ENCODE measurements around the gene SH3BP4. TPM values are rescaled to one million over a fixed set of nuclear protein-coding genes. Genes with fewer than 3 reads are reported as not detected.

SH3BP4 gene
- total and polyA plus RNA-seq, 10 of the 15 experiments (the other 5 are each of a cell fraction or from before 2014, with no cell fraction given): 0.03 to 0.36 TPM; not detected in 8

DNA sequence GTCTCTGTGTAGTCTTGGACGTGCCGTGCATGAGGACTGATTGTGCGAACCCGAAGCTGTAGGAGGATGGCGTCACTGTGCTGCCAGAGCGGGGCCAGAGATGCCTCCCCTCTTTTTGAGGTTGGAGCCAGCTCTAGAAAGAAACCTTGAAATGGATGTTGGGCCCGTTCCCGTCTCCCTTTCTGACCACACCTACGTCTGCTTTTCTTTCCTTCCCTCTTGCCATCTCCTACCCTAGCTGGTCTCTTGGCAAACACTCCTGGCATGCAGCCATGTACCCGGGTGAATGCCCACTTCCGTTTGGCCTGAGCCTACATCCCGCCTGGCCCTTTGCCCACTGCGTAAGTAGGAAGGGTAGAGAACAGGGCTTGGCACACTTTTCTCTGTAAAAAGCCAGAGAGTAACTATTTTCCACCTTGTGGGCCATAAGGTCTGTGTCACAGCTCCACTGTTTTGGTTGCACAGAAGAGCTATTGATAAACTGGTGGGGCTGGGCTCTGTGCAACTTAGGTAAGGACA, 37.4 kb downstream of the SH3BP4 start:
- ATAC-seq: no peak
- no peak for FAIRE-seq
- no TSS peak for BruUV-seq (replicated peaks)

DNA sequence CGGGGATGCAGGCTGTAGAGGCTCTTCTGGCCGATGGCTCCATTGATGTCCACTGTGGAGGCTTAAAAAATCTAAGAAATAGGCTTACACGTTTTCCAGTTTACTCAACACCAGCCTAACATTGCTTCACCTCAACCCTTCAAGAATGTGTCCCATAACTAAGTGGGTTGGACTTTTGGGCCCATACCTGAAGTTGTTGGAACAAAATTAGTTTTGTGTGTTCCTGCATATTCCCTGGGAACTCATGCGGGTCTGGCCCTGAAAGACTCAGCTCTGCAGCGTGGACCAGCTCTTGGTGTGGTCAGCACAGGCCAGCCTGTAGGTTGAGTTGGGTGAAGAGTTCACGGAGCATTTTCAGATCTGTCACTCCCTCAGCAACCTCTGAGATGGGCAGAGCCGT, 38.5 kb downstream of the SH3BP4 start:
- in situ Hi-C loops (cut with MboI): no loop called here
- ChIA-PET POLR2A (no interaction called here), CTCF (no interaction called here), RAD21 (ENCODE audit: unreplicated experiment) (no interaction called here), SMC1A (ENCODE audit: uncharacterized antibody, unreplicated experiment) (no interaction called here)
- no peak for TF ChIP-seq TCF12 (IDR thresholded peaks at IDR 0.05; ENCODE audit: low read depth, low read length)
- TF ChIP-seq GABPA (IDR thresholded peaks at IDR 0.05; ENCODE audit: low read depth): no peak
- no peak for TF ChIP-seq CBX5 (IDR thresholded peaks at IDR 0.05; ENCODE audit: low read depth)
- no peak for TF ChIP-seq MYB (IDR thresholded peaks at IDR 0.05; ENCODE audit: borderline replicate concordance, low read depth, low read length)
- TF ChIP-seq RFX5 (IDR thresholded peaks at IDR 0.05; ENCODE audit: low read depth, low read length): no peak
- TF ChIP-seq EZH2 (IDR thresholded peaks at IDR 0.05; ENCODE audit: borderline replicate concordance, control insufficient read depth, low read depth, low read length): no peak
- TF ChIP-seq, protein P1, sequence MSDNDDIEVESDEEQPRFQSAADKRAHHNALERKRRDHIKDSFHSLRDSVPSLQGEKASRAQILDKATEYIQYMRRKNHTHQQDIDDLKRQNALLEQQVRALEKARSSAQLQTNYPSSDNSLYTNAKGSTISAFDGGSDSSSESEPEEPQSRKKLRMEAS (IDR thresholded peaks at IDR 0.05; ENCODE audit: low read depth, low read length): no peak
- no peak for TF ChIP-seq MEF2B (IDR thresholded peaks at IDR 0.05; ENCODE audit: partially characterized antibody, poor library complexity, severe bottlenecking)
- TF ChIP-seq, protein P2, sequence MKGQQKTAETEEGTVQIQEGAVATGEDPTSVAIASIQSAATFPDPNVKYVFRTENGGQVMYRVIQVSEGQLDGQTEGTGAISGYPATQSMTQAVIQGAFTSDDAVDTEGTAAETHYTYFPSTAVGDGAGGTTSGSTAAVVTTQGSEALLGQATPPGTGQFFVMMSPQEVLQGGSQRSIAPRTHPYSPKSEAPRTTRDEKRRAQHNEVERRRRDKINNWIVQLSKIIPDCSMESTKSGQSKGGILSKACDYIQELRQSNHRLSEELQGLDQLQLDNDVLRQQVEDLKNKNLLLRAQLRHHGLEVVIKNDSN (IDR thresholded peaks at IDR 0.05; ENCODE audit: borderline replicate concordance, extremely low read length, insufficient read depth, low read depth, low read length): no peak
- no peak for TF ChIP-seq PML (IDR thresholded peaks at IDR 0.05; ENCODE audit: low read length)
- TF ChIP-seq MEF2A (IDR thresholded peaks at IDR 0.05; ENCODE audit: insufficient read depth, low read depth, low read length): no peak
- no peak for TF ChIP-seq ZZZ3 (IDR thresholded peaks at IDR 0.05; ENCODE audit: control insufficient read depth, insufficient read length, low read depth)
- Histone ChIP-seq H2AFZ (ENCODE audit: control insufficient read depth, low read depth, low read length) (no peak overlapping the region), H3K27ac (ENCODE audit: control insufficient read depth, insufficient read depth) (no peak overlapping the region), H3K9me3 (replicated peaks; ENCODE audit: control insufficient read depth, insufficient read depth, low read length) (no peaks in the 10 kb centered on the region; the same call in 2 of the 3 replicates), H3K27me3 (replicated peaks in 1 of 2; ENCODE audit: control insufficient read depth in 2 of 2, insufficient read depth in 2 of 2, low read length in 1 of 2) (no peaks in the 10 kb centered on the region), H3K79me2 (ENCODE audit: control insufficient read depth, insufficient read depth, low read length) (no peaks in the 10 kb centered on the region), H4K20me1 (ENCODE audit: control insufficient read depth, insufficient read depth) (no peaks in the 10 kb centered on the region), H3K4me1 (ENCODE audit: control insufficient read depth, insufficient read depth, low read length) (no peaks in the 10 kb centered on the region), H3K4me2 (ENCODE audit: control insufficient read depth, insufficient read depth) (no peak overlapping the region), H3K36me3 (ENCODE audit: control insufficient read depth in 2 of 2, insufficient read depth in 2 of 2, low read length in 1 of 2) (no peaks in the 10 kb centered on the region), H3K4me3 (no peak overlapping the region), H3K9ac (ENCODE audit: control insufficient read depth, insufficient read depth, low read length) (no peak overlapping the region)
- no TSS peak for BruUV-seq (replicated peaks)
- 13% methylated on average over 7 of the region's 7 CpGs for WGBS (ENCODE audit: insufficient coverage, insufficient replicate concordance, low lambda C conversion rate, missing lambda C conversion rate)
- intact Hi-C loops (cut with micrococcal nuclease; ENCODE audit: unreplicated experiment): no loop called here
- DNase-seq (ENCODE audit: low read depth, low spot score) (no peak), FAIRE-seq (no peak), ATAC-seq (no peak)

More for the DNA sequence above, 37.4 kb downstream of the SH3BP4 start:
- Histone ChIP-seq H3K36me3 (ENCODE audit: control insufficient read depth in 2 of 2, insufficient read depth in 2 of 2, low read length in 1 of 2) (no peaks in the 10 kb centered on the region), H3K4me2 (ENCODE audit: control insufficient read depth, insufficient read depth) (no peak overlapping the region), H3K27me3 (replicated peaks in 1 of 2; ENCODE audit: control insufficient read depth in 2 of 2, insufficient read depth in 2 of 2, low read length in 1 of 2) (no peaks in the 10 kb centered on the region), H3K4me3 (no peak overlapping the region), H3K9ac (ENCODE audit: control insufficient read depth, insufficient read depth, low read length) (no peak overlapping the region), H3K27ac (ENCODE audit: control insufficient read depth, insufficient read depth) (no peak overlapping the region), H4K20me1 (ENCODE audit: control insufficient read depth, insufficient read depth) (no peaks in the 10 kb centered on the region), H3K79me2 (ENCODE audit: control insufficient read depth, insufficient read depth, low read length) (no peaks in the 10 kb centered on the region), H2AFZ (ENCODE audit: control insufficient read depth, low read depth, low read length) (no peak overlapping the region), H3K4me1 (ENCODE audit: control insufficient read depth, insufficient read depth, low read length) (no peaks in the 10 kb centered on the region), H3K9me3 (replicated peaks; ENCODE audit: control insufficient read depth, insufficient read depth, low read length) (no peaks in the 10 kb centered on the region; the same call in 2 of the 3 replicates)
- ChIA-PET CTCF (no interaction called here), POLR2A (no interaction called here), SMC1A (ENCODE audit: uncharacterized antibody, unreplicated experiment) (no interaction called here), RAD21 (ENCODE audit: unreplicated experiment) (no interaction called here)
- TF ChIP-seq, protein P3, sequence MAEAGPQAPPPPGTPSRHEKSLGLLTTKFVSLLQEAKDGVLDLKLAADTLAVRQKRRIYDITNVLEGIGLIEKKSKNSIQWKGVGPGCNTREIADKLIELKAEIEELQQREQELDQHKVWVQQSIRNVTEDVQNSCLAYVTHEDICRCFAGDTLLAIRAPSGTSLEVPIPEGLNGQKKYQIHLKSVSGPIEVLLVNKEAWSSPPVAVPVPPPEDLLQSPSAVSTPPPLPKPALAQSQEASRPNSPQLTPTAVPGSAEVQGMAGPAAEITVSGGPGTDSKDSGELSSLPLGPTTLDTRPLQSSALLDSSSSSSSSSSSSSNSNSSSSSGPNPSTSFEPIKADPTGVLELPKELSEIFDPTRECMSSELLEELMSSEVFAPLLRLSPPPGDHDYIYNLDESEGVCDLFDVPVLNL (IDR thresholded peaks at IDR 0.05; ENCODE audit: low read depth, low read length): no peak
- no peak for TF ChIP-seq ASH2L (IDR thresholded peaks at IDR 0.05; ENCODE audit: borderline replicate concordance, low read depth)
- TF ChIP-seq EGR1 (IDR thresholded peaks at IDR 0.05; ENCODE audit: borderline replicate concordance in 1 of 2, low read depth in 2 of 2, low read length in 2 of 2): no peak
- 10% methylated on average over 12 of the region's 13 CpGs for WGBS (ENCODE audit: insufficient coverage, insufficient replicate concordance, low lambda C conversion rate, missing lambda C conversion rate)
- in situ Hi-C loops (cut with MboI) (no loop called here), intact Hi-C loops (cut with micrococcal nuclease; ENCODE audit: unreplicated experiment) (no loop called here)
- DNase-seq (ENCODE audit: low read depth, low spot score): no peak

Measured in GM12878 (cell line).